Type B pancreatic cell (in vitro differentiated cells): ENCODE results near the gene HNRNPL. TPM values are rescaled to one million over a fixed set of nuclear protein-coding genes. Genes with fewer than 3 reads are reported as not detected.
"Not testable (repeated sequence)": the region's sequence is repeated elsewhere in the genome, so short reads cannot be mapped to it uniquely, and the experiment has no call there.

Experiments used
- DNase-seq: peaks from one replicate; pipeline ENCODE4 v3.0.0; 2021; ENCODE audit warnings: mixed read lengths; ENCODE audit not compliant: unreplicated experiment; ENCODE audit errors: extremely low spot score
- H3K27ac Mint-ChIP-seq: 2 replicates; pipeline ENCODE4 v1.8.0; 2021; ENCODE audit warnings: mild to moderate bottlenecking, mixed read lengths
- H3K27me3 Mint-ChIP-seq: 2 replicates; pipeline ENCODE4 v1.8.0; 2021; ENCODE audit warnings: mixed read lengths
- H3K36me3 Mint-ChIP-seq: 2 replicates; pipeline ENCODE4 v1.8.0; 2021; ENCODE audit warnings: mixed read lengths
- H3K4me1 Mint-ChIP-seq: one replicate; pipeline ENCODE4 v1.8.0; 2021; ENCODE audit warnings: mixed read lengths; ENCODE audit not compliant: unreplicated experiment
- H3K4me3 Mint-ChIP-seq: 2 replicates; pipeline ENCODE4 v1.8.0; 2021; ENCODE audit warnings: mild to moderate bottlenecking, mixed read lengths
- H3K9me3 Mint-ChIP-seq: 2 replicates; pipeline ENCODE4 v1.8.0; 2021; ENCODE audit warnings: mixed read lengths
- CTCF ChIP-seq: fragments of 200-600 bp; sonication (generic); conservative IDR thresholded peaks from 2 replicates; pipeline ENCODE4 v1.5.0; 2021; ENCODE audit warnings: antibody characterized with exemption, mild to moderate bottlenecking
- total RNA-seq: library from RNA; stranded (reverse); gene quantifications from 2 replicates; pipeline ENCODE4 v1.2.1, GENCODE V29; 2021; ENCODE audit warnings: low replicate concordance

HNRNPL gene
- total RNA-seq, 1 donor from 2014 or later = 451 TPM

- peaks cover 5% of the 10 kb centered on the region for H3K36me3 Mint-ChIP-seq
- no peak overlapping the region for H3K4me3 Mint-ChIP-seq
- no peak for TF ChIP-seq CTCF
- no peaks in the 10 kb centered on the region for H3K9me3 Mint-ChIP-seq
- peak overlapping the region; percentile 39 for H3K27ac Mint-ChIP-seq
- peaks cover 6% of the 10 kb centered on the region for H3K4me1 Mint-ChIP-seq
- DNase-seq = no peak
- no peaks in the 10 kb centered on the region for H3K27me3 Mint-ChIP-seq
Measured at GRCh38 chr19:38812009-38812840, 37.6 kb downstream of the HNRNPL start.

- DNase-seq = no peak
- Mint-ChIP-seq H3K4me1 (peaks cover 9% of the 10 kb centered on the region), H3K4me3 (no peak overlapping the region), H3K9me3 (no peaks in the 10 kb centered on the region), H3K27ac (no peak overlapping the region), H3K27me3 (no peaks in the 10 kb centered on the region), H3K36me3 (no peaks in the 10 kb centered on the region)
- no peak for TF ChIP-seq CTCF
Measured at GRCh38 chr19:38809592-38810252, 40.1 kb downstream of the HNRNPL start.

- H3K4me3 Mint-ChIP-seq = no peak overlapping the region
- no peaks in the 10 kb centered on the region for H3K36me3 Mint-ChIP-seq
- peaks cover 9% of the 10 kb centered on the region for H3K4me1 Mint-ChIP-seq
- DNase-seq = no peak
- no peak for TF ChIP-seq CTCF
- no peak overlapping the region for H3K27ac Mint-ChIP-seq
- no peaks in the 10 kb centered on the region for H3K27me3 Mint-ChIP-seq
- no peaks in the 10 kb centered on the region for H3K9me3 Mint-ChIP-seq
Measured at GRCh38 chr19:38808741-38809140, 41.0 kb downstream of the HNRNPL start.

GRCh38 chr19:38807374-38808098 is 42.2 kb downstream of the HNRNPL start:
- H3K27ac Mint-ChIP-seq = peak overlapping the region; percentile 82
- H3K4me1 Mint-ChIP-seq, H3K4me3 Mint-ChIP-seq, H3K9me3 Mint-ChIP-seq, H3K36me3 Mint-ChIP-seq, H3K27me3 Mint-ChIP-seq, DNase-seq: not testable (repeated sequence)

GRCh38 chr19:38806371-38806770 is 43.4 kb downstream of the HNRNPL start:
- Mint-ChIP-seq H3K4me3 (no peak overlapping the region), H3K27ac (no peak overlapping the region), H3K4me1 (peaks cover 9% of the 10 kb centered on the region), H3K27me3 (no peaks in the 10 kb centered on the region), H3K36me3 (no peaks in the 10 kb centered on the region), H3K9me3 (no peaks in the 10 kb centered on the region)
- no peak for TF ChIP-seq CTCF
- no peak for DNase-seq

GRCh38 chr19:38805180-38805579 is 44.6 kb downstream of the HNRNPL start:
- TF ChIP-seq CTCF = no peak
- Mint-ChIP-seq H3K36me3 (no peaks in the 10 kb centered on the region), H3K9me3 (no peaks in the 10 kb centered on the region), H3K27me3 (no peaks in the 10 kb centered on the region), H3K4me1 (peaks cover 9% of the 10 kb centered on the region), H3K4me3 (no peak overlapping the region), H3K27ac (peak overlapping the region; percentile 72)
- DNase-seq = no peak
